Measurements from ENCODE around the gene CCND1. TPM values are rescaled to one million over a fixed set of nuclear protein-coding genes. Genes with fewer than 3 reads are reported as not detected.

Gene CCND1
- total and polyA plus RNA-seq, 10 of the 15 experiments (the other 5 are each of a cell fraction or from before 2014, with no cell fraction given), result 0.09 to 6.6 (median 0.59) TPM; not detected in 2

GRCh38 chr11:69614085-69614484 lies 26.9 kb upstream of the CCND1 start (continued):
- no peak for TF ChIP-seq ZNF687 (IDR thresholded peaks at IDR 0.05)
- no peak for TF ChIP-seq BRCA1 (IDR thresholded peaks at IDR 0.05; ENCODE audit: low read depth, low read length)
- TF ChIP-seq NRF1 (conservative IDR thresholded peaks at IDR 0.05; ENCODE audit: low read depth, low read length), result no peak
- no peak for TF ChIP-seq ATF7 (IDR thresholded peaks at IDR 0.05; ENCODE audit: low read depth)
- no peak for TF ChIP-seq ZZZ3 (IDR thresholded peaks at IDR 0.05; ENCODE audit: control insufficient read depth, insufficient read length, low read depth)
- no peak for TF ChIP-seq RELB (IDR thresholded peaks at IDR 0.05; ENCODE audit: low read depth)
- no peak for TF ChIP-seq SP1 (IDR thresholded peaks at IDR 0.05; ENCODE audit: low read depth, low read length)
- no peak for TF ChIP-seq POLR2AphosphoS2 (IDR thresholded peaks at IDR 0.05; ENCODE audit: low read depth, low read length)
- no peak for TF ChIP-seq IKZF1 (conservative IDR thresholded peaks at IDR 0.05)
